Esophagus (tissue), 2 donors: ENCODE data around the gene YIF1B. TPM values are rescaled to one million over a fixed set of nuclear protein-coding genes. Genes with fewer than 3 reads are reported as not detected.

Experiments
- H3K27ac ChIP-seq, 2 donors: one replicate each; pipeline ENCODE4 v1.5.1; 2013; ENCODE audit warnings: low read depth in 2 of 2, mild to moderate bottlenecking in 2 of 2, inconsistent platforms in 1 of 2, low read length in 1 of 2, moderate library complexity in 1 of 2
- H3K27me3 ChIP-seq, 2 donors: one replicate each; pipeline ENCODE4 v1.6.1; 2013; ENCODE audit warnings: low read length in 2 of 2, control low read depth in 1 of 2, mild to moderate bottlenecking in 1 of 2; ENCODE audit not compliant: insufficient read depth in 2 of 2, control insufficient read depth in 1 of 2
- H3K36me3 ChIP-seq, 2 donors: one replicate each; pipeline ENCODE4 v1.6.1; 2013; ENCODE audit warnings: low read length in 1 of 2; ENCODE audit not compliant: control insufficient read depth in 2 of 2, insufficient read depth in 2 of 2
- H3K4me1 ChIP-seq, 2 donors: one replicate each; pipeline ENCODE4 v1.6.1; 2013; ENCODE audit warnings: low read length in 1 of 2; ENCODE audit not compliant: control insufficient read depth in 2 of 2, insufficient read depth in 2 of 2
- H3K4me3 ChIP-seq, 2 donors: one replicate each; pipeline ENCODE4 v1.5.1; 2013; ENCODE audit warnings: low read length in 2 of 2, mild to moderate bottlenecking in 2 of 2, low read depth in 1 of 2, moderate library complexity in 1 of 2
- H3K9me3 ChIP-seq, 2 donors: one replicate each; pipeline ENCODE4 v1.6.1; 2013; ENCODE audit warnings: mild to moderate bottlenecking in 2 of 2, low read depth in 1 of 2, low read length in 1 of 2, moderate library complexity in 1 of 2; ENCODE audit not compliant: control insufficient read depth in 2 of 2, insufficient read depth in 1 of 2
- WGBS, 2 donors: extraction: QIAGEN DNeasy Blood & Tissue Kit; methylation state at CpG; one replicate each; pipeline ENCODE4 v1.1.7; 2013; 5-methylcytosine and 5-hydroxymethylcytosine counted together
- polyA plus RNA-seq, 2 donors: library from polyadenylated mRNA; stranded (reverse); fragments of 200-250 nt; gene quantifications; one replicate each; pipeline ENCODE4 v1.2.3, GENCODE V29; 2013
- donor health status: healthy with polysubstance abuse.
- donor health status: Bipolar disorder and iron deficiency.

Gene YIF1B
- polyA plus RNA-seq, 2 donors: 26.0 to 40.3 TPM

GRCh38 chr19:38294090-38294489, 21.7 kb downstream of the YIF1B start:
- no peak overlapping the region for H3K27ac ChIP-seq
- 74 to 78% methylated on average over 8 of the region's 8 CpGs for WGBS, 2 donors
- no peaks in the 10 kb centered on the region for H3K9me3 ChIP-seq
- no peak overlapping the region for H3K4me3 ChIP-seq
- peaks cover 4 to 15% of the 10 kb centered on the region in 2 donors for H3K36me3 ChIP-seq
- no peaks in the 10 kb centered on the region for H3K27me3 ChIP-seq
- H3K4me1 ChIP-seq: peaks cover 12 to 38% of the 10 kb centered on the region in 2 donors

GRCh38 chr19:38293281-38293680, 22.5 kb downstream of the YIF1B start:
- Histone ChIP-seq H3K27ac (peak overlapping the region in 1 of 2 donors; percentile 24), H3K4me3 (no peak overlapping the region), H3K36me3 (peaks cover 4 to 22% of the 10 kb centered on the region in 2 donors), H3K9me3 (no peaks in the 10 kb centered on the region), H3K27me3 (no peaks in the 10 kb centered on the region), H3K4me1 (peaks cover 12 to 32% of the 10 kb centered on the region in 2 donors)
- 89 to 94% methylated on average over 9 of the region's 9 CpGs for WGBS, 2 donors

GRCh38 chr19:38291855-38292254, 23.9 kb downstream of the YIF1B start:
- H3K36me3 ChIP-seq: peaks cover 4 to 31% of the 10 kb centered on the region in 2 donors
- H3K4me1 ChIP-seq: peaks cover 12 to 32% of the 10 kb centered on the region in 2 donors
- no peaks in the 10 kb centered on the region for H3K9me3 ChIP-seq
- H3K4me3 ChIP-seq: no peak overlapping the region
- no peaks in the 10 kb centered on the region for H3K27me3 ChIP-seq
- WGBS, 2 donors: 63 to 64% methylated on average over 15 of the region's 15 CpGs
- peak overlapping the region; percentile 89 to 90 for H3K27ac ChIP-seq

GRCh38 chr19:38290631-38291147, 25.1 kb downstream of the YIF1B start:
- H3K27ac ChIP-seq: peak overlapping the region; percentile 89 to 90
- peaks cover 12 to 27% of the 10 kb centered on the region in 2 donors for H3K4me1 ChIP-seq
- no peaks in the 10 kb centered on the region for H3K9me3 ChIP-seq
- H3K36me3 ChIP-seq: peaks cover 4 to 36% of the 10 kb centered on the region in 2 donors
- no peaks in the 10 kb centered on the region for H3K27me3 ChIP-seq
- 46 to 50% methylated on average over 13 of the region's 13 CpGs for WGBS, 2 donors
- no peak overlapping the region for H3K4me3 ChIP-seq

DNA sequence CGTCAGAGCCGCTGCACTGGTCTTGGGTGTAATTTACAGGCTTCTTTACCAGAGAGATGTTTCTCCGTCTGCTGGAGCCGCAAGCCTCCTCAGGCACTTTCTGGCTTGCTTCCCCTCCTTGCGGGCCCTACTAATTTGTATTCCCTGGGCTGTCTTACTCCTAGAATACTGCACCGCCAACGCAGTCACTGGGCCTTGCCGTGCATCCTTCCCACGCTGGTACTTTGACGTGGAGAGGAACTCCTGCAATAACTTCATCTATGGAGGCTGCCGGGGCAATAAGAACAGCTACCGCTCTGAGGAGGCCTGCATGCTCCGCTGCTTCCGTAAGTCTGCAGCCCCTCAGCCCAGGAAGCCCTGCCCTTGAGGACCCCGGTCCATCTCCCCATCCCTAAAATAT, 25.8 kb downstream of the YIF1B start:
- Histone ChIP-seq H3K27me3 (no peaks in the 10 kb centered on the region), H3K36me3 (peaks cover 4 to 37% of the 10 kb centered on the region in 2 donors), H3K27ac (peak overlapping the region; percentile 89 to 90), H3K4me3 (no peak overlapping the region), H3K4me1 (peaks cover 12 to 25% of the 10 kb centered on the region in 2 donors), H3K9me3 (no peaks in the 10 kb centered on the region)
- 90 to 94% methylated on average over 15 of the region's 15 CpGs for WGBS, 2 donors

- Histone ChIP-seq H3K9me3 (no peaks in the 10 kb centered on the region), H3K27me3 (no peaks in the 10 kb centered on the region), H3K4me1 (peaks cover 12 to 28% of the 10 kb centered on the region in 2 donors), H3K36me3 (peaks cover 4 to 37% of the 10 kb centered on the region in 2 donors), H3K4me3 (no peak overlapping the region), H3K27ac (no peak overlapping the region)
- WGBS, 2 donors: 86 to 87% methylated on average over 16 of the region's 16 CpGs
These were observed 27.5 kb downstream of the YIF1B start for GRCh38 chr19:38288123-38288855.

DNA sequence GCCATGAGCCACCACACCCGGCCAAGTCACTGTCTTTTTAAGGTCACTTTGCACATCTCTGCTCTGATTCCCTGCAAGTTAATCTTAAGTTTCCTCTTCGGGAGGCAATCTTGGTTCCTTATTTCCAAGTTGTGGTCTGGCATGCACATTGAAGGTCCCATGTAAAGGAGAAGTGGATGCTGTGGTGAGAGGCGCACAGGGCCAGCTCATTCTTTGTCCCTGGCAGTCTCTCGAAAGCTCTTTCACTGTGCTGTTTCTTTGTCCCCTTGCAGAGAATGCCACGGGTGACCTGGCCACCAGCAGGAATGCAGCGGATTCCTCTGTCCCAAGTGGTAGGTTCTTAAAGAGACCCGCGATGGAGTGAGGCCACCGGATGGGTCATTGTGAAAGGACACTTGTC, 28.1 kb downstream of the YIF1B start:
- Histone ChIP-seq H3K9me3 (no peaks in the 10 kb centered on the region), H3K4me1 (peaks cover 12 to 28% of the 10 kb centered on the region in 2 donors)

GRCh38 chr19:38285567-38285966, 30.2 kb downstream of the YIF1B start:
- peaks cover 6 to 13% of the 10 kb centered on the region in 2 donors for H3K4me1 ChIP-seq

More for the DNA sequence above, 28.1 kb downstream of the YIF1B start:
- Histone ChIP-seq H3K27ac (peak overlapping the region in 1 of 2 donors; percentile 6), H3K4me3 (no peak overlapping the region), H3K27me3 (no peaks in the 10 kb centered on the region), H3K36me3 (peaks cover 0 to 35% of the 10 kb centered on the region in 2 donors)
- WGBS, 2 donors: 75 to 80% methylated on average over 9 of the region's 9 CpGs

GRCh38 chr19:38284422-38284821, 31.3 kb downstream of the YIF1B start:
- H3K27ac ChIP-seq: no peak overlapping the region

More at GRCh38 chr19:38285567-38285966, 30.2 kb downstream of the YIF1B start:
- whole genome bisulfite sequencing, 2 donors: 90 to 91% methylated on average over 5 of the region's 5 CpGs
- Histone ChIP-seq H3K4me3 (no peak overlapping the region), H3K9me3 (no peaks in the 10 kb centered on the region), H3K27me3 (no peaks in the 10 kb centered on the region), H3K36me3 (peaks cover 0 to 29% of the 10 kb centered on the region in 2 donors), H3K27ac (no peak overlapping the region)

More at GRCh38 chr19:38284422-38284821, 31.3 kb downstream of the YIF1B start:
- Histone ChIP-seq H3K4me1 (peaks cover 0 to 9% of the 10 kb centered on the region in 2 donors), H3K9me3 (no peaks in the 10 kb centered on the region), H3K36me3 (peaks cover 0 to 24% of the 10 kb centered on the region in 2 donors), H3K27me3 (no peaks in the 10 kb centered on the region), H3K4me3 (no peak overlapping the region)
- WGBS, 2 donors: 66 to 82% methylated on average over 7 of the region's 7 CpGs
